Measurements from ENCODE around the gene ATP5PO.
A peak's percentile ranks its signal among the peaks of the same experiment; 100 is the strongest.

ATP5PO gene, protein sequence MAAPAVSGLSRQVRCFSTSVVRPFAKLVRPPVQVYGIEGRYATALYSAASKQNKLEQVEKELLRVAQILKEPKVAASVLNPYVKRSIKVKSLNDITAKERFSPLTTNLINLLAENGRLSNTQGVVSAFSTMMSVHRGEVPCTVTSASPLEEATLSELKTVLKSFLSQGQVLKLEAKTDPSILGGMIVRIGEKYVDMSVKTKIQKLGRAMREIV

DNA sequence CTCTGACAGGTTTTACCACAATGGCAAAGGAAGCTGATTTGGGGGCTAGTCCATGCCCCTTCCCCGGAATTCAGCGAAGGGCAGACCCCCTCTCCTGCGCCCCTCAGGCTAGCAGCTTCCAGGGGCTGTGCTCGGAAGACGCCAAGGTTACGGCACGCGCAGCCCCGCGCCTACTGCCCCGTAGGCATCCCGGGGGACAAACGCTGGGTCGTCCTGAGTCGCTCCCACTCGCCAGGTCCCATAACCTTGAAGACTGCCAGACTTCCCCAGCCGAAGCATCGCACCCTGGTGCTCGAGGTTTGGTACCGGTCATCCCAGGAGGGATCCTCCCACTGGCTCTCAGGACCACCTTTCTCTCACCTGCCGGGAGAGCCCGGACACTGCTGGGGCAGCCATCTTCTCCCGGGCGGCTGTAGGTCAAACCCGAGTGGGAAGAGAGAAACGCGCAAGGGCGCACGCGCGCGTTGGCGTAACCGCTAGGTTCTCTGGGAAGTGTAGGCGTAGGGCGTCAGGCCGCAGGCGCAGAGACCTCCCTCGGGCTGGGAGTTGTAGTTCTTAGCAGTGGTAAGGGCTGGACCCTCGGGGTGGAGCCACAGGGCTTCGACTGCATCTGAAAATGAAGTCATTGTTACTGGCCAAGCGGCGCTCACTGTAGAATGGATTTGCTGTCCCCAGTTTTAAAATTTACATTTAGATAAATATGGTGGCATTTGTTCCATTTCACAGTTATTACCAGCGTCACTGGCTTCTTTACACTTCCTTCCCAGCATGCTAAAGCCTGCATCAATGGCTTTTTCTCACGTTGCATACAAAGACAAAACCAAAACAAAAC, at the start of gene ATP5PO:
Gene ATP5PO (minus strand): TSS at position 437 of the 832 bp plus-strand sequence. CDS start 41 bp downstream, at position 396.
- DNase-seq = peak; percentile 97

DNA sequence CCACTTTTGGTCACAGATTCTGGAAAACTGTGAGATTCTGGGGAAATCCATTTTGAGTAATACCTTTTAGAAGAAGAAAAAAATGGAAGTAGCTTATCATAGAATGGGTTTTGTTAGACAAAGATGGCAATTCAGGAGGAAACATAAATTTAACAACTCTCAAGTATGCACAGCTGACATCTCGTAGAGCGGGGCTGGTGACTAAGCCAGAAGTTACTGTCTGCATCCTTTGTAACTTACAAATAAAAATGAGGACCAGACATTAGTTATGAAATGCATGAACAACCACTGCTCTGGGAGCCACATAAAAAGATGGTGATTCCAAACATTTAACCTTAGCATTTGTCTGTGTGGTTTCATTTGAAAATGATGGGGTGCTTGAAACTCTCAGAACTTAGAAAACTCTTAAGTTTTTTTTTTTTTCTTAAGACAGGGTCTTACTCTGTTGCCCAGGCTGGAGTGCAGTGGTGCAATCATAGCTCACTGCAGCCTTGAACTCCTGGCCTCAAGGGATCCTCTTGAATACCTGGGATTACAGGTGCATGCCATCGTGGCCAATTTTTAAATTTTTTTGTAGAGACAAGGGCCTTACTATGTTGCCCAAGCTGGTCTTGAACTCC, 49.2 kb upstream of the ATP5PO start:
- no peak for DNase-seq

DNA sequence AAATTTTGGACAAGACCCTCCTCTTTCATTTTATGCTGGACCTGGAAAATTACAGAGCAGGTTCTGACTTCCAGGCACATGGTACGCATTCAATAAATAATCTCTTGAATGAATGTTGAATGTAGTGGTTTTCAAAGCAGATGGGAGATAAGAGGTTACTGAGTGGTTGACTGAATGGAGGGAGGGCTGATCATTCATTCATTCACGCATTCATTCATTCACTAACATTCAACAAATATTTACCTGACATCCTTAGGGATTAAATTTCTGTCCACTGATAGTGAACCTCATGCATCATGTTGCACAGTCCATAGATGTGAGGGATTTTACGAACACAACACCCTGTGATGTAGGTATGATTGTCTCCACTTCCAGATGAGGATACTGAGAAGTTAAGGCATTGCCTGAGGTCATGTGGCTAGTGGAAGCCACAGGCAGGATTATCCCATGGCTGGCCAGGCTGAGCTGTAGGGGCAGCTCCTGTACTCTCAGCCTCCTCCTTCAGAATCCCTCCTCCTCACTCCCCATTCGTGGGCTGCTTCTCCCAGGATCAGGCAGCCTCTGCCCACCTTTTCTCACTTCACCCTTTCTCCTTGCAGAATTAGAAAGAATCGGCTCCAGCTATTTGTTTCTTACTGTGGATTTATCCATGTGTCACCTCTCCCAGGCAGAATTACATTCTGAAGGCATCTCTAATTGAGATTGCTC, 48.4 kb upstream of the ATP5PO start:
- no peak for DNase-seq

DNA sequence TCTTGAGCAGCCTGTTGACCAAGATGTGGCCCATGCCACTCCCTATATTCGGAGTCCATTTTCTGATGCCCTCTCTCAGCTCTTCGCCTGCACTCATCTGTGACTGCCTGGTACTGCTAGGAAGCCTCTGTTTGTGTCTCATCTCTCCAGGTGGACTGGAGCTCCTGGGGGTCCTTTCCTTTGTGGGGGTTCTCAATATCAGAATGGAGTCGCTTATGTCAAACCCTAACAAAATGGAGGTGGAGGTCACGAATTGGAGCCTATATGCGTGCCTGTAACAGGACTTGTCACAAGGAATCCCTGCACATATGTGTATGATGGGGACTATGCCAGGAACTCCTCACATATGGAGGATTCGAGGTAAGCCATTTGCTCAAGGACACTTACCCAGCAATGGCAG, 46.7 kb upstream of the ATP5PO start:
- no peak for DNase-seq

DNA sequence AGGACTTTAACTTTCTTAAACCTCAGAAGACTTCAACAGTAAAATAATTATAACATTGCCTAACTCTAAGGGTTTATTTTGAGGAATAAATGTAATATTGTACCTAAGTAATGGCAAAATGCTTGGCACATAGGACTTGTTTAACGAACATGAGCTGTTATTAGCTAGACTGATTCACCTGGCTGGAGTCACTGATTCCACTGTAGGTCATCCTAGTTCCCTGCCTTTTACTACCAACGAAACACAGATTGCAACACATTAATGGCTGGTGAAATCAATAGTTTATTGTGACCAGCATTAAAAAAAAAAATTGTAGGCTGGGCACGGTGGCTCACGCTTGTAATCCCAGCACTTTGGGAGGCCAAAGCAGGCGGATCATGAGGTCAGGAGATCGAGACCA, 45.5 kb upstream of the ATP5PO start:
- no peak for DNase-seq

DNA sequence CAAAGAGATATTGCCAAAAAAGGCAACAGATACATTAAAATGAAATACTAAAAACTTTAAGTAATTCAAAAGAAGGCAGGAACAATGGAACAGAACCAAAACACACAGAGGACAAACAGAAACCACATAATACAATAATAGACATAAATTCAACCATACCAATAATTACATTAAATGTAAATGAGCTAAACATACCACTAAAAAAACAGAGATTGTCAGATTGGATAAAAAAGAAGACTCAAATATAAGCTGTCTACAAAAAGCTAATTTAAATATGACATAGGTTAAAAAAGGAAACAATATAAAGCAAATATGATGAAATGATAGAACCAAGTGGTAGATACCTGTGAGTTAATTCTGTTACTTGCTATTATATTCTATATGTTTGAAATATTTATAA, 44.1 kb upstream of the ATP5PO start:
- DNase-seq = no peak

DNA sequence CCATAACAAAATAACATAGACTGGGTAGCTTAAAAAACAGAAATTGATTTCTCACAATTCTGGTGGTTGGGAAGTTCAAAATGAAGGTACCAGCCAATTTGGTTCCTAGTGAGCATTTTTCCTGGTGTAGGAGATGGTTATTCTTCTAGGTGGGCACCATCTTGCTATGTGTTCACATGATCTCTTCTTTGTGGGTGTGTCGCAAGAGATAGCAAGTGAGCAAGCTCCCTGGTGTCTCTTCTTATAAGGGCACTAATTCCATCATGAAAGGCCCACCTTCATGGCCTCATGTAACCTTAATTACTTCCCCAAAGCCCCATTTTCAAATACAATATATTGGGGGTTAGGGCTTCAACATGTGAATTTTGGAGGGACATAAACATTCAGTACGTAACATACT, 38.8 kb upstream of the ATP5PO start:
- DNase-seq = no peak

DNA sequence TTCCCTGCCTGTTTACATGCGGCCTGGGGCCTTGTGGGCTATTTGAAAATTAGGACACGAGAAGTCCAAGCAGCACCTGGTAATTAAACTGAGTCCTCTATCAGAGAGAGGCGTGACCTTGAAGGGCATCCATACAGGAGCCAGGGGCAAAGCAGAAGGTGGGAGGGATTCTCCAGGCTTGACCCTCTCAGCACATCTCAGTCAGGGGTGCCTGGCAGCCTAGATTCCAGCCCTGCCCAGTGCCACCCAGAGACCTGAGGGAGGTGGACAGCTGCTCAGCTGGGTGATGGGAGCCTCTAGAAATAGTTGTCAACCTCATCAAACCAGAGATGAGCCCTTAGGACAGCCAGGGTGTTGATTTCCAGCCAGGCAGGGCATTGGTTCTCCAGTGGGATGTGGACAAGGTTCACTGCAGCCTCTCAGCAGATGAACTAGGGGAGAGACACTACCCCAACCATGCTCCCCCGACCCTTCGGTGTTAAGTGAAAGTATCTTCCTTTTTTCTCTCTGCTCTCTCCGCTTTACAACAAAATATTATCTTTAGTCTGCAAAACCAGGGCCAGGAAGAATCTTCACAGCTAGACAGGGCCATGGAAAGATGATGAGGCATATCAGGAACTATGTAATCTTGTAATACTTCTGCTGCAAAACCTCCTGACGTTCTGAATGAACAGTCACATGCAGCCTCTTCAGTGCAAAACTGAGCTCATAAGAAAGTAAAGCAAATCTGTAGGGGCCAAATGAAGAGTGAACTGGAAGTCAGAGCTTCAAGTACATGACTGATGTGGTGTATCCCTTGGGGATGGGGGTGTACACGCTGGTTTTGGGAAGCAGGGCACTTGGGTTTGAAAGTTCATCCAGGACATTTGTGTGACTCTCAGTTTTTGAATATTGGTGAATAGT, 35.9 kb upstream of the ATP5PO start:
- no peak for DNase-seq

DNA sequence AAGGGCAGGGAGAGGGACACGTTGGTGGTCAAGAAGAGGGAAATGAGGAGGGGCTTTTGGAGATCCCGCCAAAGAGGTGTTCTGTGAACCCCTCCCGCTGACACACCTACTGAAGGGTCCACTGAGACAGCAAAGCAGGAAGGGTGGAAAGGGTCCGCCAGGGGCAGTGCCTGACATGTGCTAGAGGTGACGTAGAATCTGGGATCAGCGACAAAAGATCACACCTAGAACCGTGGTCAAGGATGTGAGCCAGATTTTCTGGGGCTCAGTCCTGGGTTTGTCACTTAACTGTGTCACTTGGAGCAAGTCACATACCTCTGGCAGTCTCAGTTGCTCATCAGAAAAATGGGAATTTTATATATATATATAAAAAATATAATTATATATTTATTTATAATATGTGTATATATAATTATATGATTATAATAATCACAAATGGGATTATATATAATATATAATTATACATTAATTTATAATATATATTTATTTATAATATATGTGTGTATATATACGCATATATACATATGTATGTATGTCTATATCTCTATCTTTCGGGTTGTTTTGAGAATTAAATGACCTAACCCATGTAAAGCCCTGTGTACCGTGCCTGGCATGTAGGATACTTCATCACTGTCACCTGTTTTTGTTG, 35.0 kb upstream of the ATP5PO start:
- DNase-seq = no peak

DNA sequence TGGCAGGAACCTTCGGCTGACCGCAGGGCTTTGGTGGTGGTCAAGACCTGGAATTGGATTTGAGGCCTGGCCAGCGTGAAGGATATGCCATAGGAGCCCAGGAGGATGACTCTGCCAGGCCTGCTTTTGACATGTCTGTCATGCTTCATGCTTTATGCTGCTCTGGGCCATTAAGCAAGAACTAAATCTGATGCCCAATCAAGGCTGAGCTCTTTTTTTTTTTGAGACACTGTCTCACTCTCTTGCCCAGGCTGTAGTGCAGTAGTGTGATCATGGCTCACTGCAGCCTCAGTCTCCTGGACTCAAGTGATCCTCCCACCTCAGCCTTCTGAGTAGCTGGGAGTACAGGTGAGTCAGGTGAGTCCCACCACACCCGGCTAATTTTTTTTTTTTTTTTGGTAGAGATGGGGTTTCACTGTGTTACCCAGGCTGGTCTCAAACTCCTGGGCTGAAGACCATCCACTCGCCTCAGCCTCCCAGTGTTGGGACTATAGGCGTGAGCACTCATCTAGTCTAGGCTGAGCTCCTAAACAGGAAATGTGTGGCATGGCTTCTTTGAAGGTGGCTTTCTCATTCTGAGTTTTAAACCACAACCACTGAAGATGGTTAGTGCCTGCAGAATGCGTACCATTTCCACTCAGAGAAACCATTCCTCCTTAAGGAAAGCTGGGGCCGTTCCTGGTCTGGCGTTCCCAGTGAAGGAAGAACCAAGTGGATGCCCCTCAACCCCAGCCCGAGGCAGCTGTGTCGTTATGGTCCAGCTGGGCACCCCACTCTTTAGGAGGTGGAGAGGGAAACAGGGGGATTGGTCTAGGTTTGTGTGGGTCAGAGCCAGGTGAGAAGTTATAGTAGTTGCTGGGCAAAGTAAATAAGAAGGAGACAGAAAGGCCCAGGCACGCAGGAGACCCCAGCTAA, 34.2 kb upstream of the ATP5PO start:
- peak; percentile 64 for DNase-seq

DNA sequence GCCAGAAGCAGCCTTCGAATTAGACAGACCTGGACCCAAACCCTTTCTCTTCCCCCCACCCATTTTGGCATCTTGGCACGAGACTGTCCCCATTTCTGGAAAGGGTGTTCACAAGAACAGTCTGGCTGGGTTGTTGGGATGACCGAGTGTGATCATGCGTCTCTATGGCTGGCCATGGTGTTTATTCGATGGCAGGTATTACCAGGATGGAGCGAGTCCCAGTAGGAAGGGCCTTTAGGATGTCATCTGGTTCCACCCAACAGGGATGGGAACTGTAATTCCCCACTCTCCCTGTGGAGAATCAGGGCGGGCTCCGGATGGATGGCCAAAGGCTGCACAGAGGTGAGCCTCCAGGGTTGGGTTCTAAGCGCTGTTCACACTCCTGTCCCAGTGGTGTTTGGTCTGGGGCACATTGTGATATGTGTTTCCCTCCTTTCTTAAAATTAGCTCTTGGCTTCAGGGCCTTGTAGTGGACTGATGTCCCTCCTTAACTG, 33.4 kb upstream of the ATP5PO start:
- DNase-seq = no peak

DNA sequence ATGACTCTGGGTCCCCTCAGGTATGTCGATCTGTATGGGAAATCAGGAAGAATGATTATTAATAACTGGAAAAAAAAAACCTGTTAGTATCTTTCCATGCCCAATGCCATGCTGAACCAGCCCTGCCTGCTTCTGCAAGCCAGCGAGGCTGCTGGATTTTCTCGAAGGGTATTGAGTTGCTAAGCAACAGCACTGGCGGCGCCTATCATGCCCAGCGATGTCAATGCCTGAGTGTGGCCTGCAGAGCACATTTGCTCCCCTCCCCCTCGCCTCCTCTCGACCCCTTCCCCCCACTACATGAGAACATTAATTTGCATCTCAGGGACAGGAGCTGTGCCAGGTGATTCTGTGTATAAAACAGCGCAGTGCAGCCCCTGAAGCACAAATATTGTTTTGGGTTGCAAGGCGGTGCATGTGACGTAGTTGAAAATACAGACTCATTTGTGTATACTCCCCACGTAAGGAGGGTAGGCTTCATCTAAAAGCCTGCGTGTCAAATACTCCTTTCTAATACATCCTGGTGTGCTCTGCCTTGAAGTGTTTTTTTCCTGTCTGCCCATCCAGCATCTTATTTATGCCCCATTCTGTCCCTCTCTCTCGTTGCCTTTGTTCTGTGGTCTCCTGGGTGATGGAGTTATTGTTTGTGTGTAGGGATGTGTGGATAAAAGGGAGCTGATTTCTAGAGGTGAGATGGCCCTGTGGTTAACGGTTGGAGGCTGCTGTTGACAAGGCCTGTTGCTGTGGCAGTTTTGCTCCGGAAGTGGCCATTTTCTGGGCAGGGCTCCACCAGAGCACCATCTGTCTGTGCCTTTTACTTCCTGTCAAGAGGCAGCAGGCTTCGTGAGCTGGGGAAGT, 32.7 kb upstream of the ATP5PO start:
- peak; percentile 92 for DNase-seq

DNA sequence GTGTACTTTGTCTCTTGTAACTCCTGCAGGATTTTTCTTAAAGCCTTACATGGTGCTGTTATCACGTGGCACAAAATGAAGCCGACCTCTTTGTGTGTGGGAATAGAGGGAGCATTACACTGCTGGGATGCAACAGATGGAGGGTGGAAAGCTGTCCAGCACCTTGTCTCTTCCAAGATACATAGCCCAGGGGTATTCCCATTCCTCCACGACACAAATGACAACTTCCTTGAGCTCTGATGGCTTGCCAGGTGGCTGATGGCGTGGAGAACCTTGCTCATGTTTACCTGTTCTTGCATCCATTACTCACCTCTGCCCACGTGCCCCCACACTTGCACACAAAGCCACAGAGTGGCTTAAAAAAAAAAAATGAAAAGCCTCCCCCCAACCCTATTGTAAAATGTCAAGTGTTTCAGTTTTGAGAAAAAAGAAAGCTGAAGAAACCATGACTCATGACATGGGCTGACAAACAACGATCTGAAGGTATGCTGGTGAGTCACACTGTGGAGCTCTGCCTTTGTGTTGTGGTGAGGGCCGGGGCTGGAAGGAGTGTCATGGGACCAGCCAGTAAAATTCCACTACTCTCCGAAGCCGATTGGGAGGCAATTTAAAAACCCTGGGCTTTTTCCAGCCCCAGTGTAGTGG, 32.0 kb upstream of the ATP5PO start:
- peak; percentile 91 for DNase-seq

DNA sequence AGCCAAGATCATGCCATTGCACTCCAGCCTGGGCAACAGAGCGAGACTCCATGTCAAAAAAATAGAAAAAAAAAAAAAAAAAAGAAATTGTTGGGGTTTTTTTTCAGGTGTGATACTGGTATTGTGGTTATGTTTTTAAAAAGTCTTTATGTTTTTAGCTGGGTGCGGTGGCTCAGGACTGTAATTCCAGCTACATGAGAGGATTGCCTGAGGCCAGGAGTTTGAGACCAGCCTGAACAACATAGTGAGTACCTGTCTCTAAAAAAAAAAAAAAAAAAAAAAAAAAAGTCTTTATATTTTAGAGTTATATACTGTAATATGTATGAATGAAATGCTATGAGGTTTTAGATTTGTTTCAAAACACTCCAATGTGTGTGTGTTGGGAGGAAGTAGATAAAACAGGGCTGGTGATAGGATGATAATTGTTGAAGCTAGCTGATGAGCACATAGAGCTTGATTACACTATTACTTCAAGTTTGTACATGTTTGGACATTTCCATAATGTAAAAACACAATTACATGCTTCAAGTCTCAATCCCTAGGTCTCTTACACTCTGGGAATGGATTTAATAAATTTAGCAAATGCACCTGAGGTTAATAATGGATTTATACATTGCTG, 30.2 kb upstream of the ATP5PO start:
- no peak for DNase-seq

DNA sequence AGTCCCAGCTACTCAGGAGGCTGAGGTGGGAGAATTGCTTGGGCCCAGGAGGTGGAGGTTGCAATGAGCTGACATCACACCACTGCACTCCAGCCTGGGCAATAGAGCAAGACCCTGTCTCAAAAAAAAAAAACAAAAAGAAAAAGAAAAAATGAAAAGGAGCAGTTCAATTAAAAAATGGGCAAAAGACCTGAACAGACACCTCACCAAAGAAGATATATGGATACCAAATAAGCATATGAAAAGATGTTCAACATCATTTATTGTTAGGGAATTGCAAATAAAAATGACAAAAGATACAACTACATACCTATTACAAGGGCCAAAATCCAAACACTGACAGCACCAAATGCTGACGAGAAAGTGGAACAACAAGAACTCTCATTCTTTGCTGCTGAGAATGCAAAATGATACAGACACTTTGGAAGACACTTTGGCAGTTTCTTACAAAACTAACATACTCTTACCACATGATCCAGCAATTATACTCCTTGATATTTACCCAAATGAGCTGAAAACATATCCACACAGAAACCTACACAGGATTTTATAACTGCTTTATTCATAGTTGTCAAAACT, 28.7 kb upstream of the ATP5PO start:
- DNase-seq = no peak

DNA sequence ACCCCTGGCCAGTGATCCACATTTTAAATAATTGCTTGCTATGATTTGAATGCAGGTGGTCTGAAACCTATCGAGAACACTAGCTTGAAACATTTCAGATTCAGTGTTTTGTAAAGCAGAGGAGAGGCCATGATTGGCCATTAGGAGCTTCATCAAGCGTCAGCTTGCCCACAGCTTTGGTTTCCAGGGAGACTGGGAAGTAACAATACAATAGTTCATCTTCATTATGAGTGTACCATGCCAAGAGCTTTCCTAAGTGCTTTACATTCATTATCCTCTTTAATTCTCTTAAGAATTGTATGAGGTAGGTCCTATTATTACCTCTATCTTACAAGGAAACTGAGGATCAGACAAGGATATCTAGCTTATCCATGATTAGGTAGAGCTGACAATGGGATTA, 27.7 kb upstream of the ATP5PO start:
- DNase-seq = no peak

DNA sequence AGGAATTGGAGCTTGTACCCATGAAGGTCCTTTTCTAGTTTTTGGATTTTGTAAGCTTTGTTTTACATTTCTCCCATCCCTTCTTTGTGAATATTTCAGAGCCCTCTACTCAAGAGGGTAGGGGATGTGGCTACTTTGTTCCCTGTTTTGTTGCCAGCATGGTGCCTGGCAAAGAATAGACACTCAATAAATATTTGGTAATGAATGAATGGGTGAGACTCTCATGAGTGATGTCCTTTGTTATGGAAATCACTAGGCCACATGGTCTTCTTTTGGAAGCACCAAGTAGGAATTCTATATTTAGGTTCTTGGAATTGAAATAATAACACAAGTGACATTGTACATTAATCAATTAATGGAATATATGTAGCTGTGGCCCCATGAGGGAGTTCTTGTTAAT, 26.8 kb upstream of the ATP5PO start:
- no peak for DNase-seq

DNA sequence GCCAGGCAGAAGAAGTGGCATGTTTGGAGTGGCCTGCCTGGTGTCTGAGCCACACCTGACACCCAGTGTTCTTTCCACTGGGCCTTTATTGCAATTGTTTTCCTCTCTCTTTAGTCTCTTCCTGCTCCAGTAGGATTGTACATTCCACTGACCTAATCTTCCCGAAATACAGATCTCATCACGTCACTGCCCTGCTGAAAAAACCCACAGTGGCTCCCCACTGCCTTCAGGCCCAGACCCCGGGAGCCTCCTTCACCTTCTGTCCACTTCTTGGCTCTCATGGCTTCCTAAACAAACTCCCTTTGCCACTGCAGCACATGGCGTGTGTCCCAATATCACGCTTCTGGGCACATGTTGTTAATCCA, 25.3 kb upstream of the ATP5PO start:
- no peak for DNase-seq

All from CD4-positive, alpha-beta T cell treated with Interleukin-15 for 1 hour (primary cell).